Fibroblast of lung (primary cell): ENCODE results near the gene RGS8.

Source experiments
- CTCF ChIP-seq, 2 donors: IDR thresholded peaks in 1 of 2; conservative IDR thresholded peaks in 1 of 2; 1 replicate in 1 of 2; 2 replicates in 1 of 2; pipeline ENCODE4 v1.5.1; 2011 to 2012; ENCODE audit warnings: low read length in 2 of 2, control low read depth in 1 of 2, inconsistent platforms in 1 of 2, low read depth in 1 of 2, mild to moderate bottlenecking in 1 of 2
- EZH2 ChIP-seq: IDR thresholded peaks from 2 replicates; pipeline ENCODE4 v1.5.1; 2012; ENCODE audit warnings: low read length, control low read depth, mild to moderate bottlenecking; ENCODE audit errors: missing control alignments

GRCh38 chr1:182668521-182669054 lies 15.8 kb downstream of the RGS8 start:
- TF ChIP-seq CTCF (conservative IDR thresholded peaks at IDR 0.05 in 1 of 2, IDR thresholded peaks at IDR 0.05 in 1 of 2; ENCODE audit: low read depth in 1 of 2, low read length in 2 of 2) (no peak), EZH2 (no peak)
